ENCODE data around the gene CAMK2D. TPM values are rescaled to one million over a fixed set of nuclear protein-coding genes. Genes with fewer than 3 reads are reported as not detected.

CAMK2D gene
- polyA plus RNA-seq, 2 of the 4 experiments (the other 2 are of a cell fraction): 19.1 to 59.9 TPM

- peaks cover 13% of the 10 kb centered on the region for H3K4me1 ChIP-seq
- ChIA-PET CTCF (interaction anchor here (0.6 to 0.9 kb wide), 4 partner anchors 9 to 389 kb away, joined by 3 to 5 read pairs (median 3); no protein-coding TSS in a partner anchor), POLR2A (no interaction called here)
- 45% methylated on average over 2 of the region's 2 CpGs for WGBS (ENCODE audit: missing lambda C conversion rate)
- DNase-seq (ENCODE audit: low read depth in 1 of 2, low spot score in 1 of 2) (peak in 1 of 2 experiments; percentile 47), FAIRE-seq (no peak), ATAC-seq (peak; percentile 47 to 61; a peak in 3 of 6 replicates)
- no peak overlapping the region for H3K4me3 ChIP-seq
- no peaks in the 10 kb centered on the region for H3K9me3 ChIP-seq
- H3K4me2 ChIP-seq: peak overlapping the region; percentile 58
- peak overlapping the region; percentile 43 to 59; a peak in 4 of 6 replicates for H3K27ac ChIP-seq
- TF ChIP-seq CEBPB (IDR thresholded peaks at IDR 0.05): peak; percentile 50 to 59; a peak in 2 of 4 replicates
- TF ChIP-seq JUNB (IDR thresholded peaks at IDR 0.05): peak; percentile 59
- peak; percentile 53 for TF ChIP-seq MAFK (IDR thresholded peaks at IDR 0.05; ENCODE audit: partially characterized antibody)
- no peak for TF ChIP-seq MYC (IDR thresholded peaks at IDR 0.05; ENCODE audit: borderline replicate concordance, low read length)
Observed at GRCh38 chr4:113784497-113785250, 23.1 kb upstream of the CAMK2D start.

DNA sequence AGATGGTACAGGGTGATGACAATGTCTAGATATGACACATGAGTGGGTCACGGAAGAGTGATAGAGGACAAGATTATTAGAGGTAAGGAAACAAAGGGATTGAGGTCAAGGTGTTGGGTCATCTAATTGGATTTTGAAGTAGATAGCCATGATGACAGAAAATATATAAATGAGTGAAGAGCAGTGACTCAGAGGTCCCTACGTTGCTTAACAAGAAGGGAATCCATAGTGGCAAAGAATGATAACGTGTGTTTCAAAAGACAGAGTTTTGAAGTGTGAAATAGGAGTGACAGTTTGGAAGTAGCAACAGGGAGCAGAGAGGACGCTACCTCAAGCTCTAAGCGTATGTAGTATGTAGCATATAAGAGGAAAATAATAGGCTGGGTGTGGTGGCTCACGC lies 22.2 kb upstream of the CAMK2D start:
- ATAC-seq (no peak), FAIRE-seq (no peak), DNase-seq (ENCODE audit: low read depth in 1 of 2, low spot score in 1 of 2) (no peak)
- Histone ChIP-seq H3K9me3 (no peaks in the 10 kb centered on the region), H3K4me2 (no peak overlapping the region), H3K27ac (no peak overlapping the region), H3K4me3 (no peak overlapping the region), H3K4me1 (peaks cover 13% of the 10 kb centered on the region)
- WGBS (ENCODE audit: missing lambda C conversion rate): 79% methylated on average over 6 of the region's 6 CpGs
- ChIA-PET CTCF (interaction anchor here (2.1 kb wide), 1 partner anchor 594 kb away, joined by 10 read pairs; no protein-coding TSS in a partner anchor), POLR2A (no interaction called here)
- TF ChIP-seq KDM1A (IDR thresholded peaks at IDR 0.05; ENCODE audit: low read depth) (no peak), CBX8 (IDR thresholded peaks at IDR 0.05) (no peak), CEBPB (IDR thresholded peaks at IDR 0.05) (no peak), POLR2A (IDR thresholded peaks at IDR 0.05; ENCODE audit: low read length) (no peak), BHLHE40 (IDR thresholded peaks at IDR 0.05; ENCODE audit: low read depth, low read length) (no peak), PHF8 (IDR thresholded peaks at IDR 0.05; ENCODE audit: borderline replicate concordance, low read depth) (no peak), HDAC2 (IDR thresholded peaks at IDR 0.05) (no peak), RFX5 (IDR thresholded peaks at IDR 0.05) (no peak), ZSCAN20 (CRISPR knock-in tag; IDR thresholded peaks at IDR 0.05) (no peak), EHF (CRISPR knock-in tag; IDR thresholded peaks at IDR 0.05) (no peak), MAZ (IDR thresholded peaks at IDR 0.05; ENCODE audit: borderline replicate concordance, low read depth, low read length) (no peak), REST (IDR thresholded peaks at IDR 0.05) (no peak), MAX (IDR thresholded peaks at IDR 0.05) (no peak), CTCF (IDR thresholded peaks at IDR 0.05) (no peak), NFE2L2 (conservative IDR thresholded peaks at IDR 0.05; ENCODE audit: low read length) (no peak)
- TF ChIP-seq, protein P1, sequence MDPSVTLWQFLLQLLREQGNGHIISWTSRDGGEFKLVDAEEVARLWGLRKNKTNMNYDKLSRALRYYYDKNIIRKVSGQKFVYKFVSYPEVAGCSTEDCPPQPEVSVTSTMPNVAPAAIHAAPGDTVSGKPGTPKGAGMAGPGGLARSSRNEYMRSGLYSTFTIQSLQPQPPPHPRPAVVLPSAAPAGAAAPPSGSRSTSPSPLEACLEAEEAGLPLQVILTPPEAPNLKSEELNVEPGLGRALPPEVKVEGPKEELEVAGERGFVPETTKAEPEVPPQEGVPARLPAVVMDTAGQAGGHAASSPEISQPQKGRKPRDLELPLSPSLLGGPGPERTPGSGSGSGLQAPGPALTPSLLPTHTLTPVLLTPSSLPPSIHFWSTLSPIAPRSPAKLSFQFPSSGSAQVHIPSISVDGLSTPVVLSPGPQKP (IDR thresholded peaks at IDR 0.05; ENCODE audit: low read depth, low read length): no peak

Measured in A549 (cell line).